AG09319 (cell line): ENCODE data around the gene SRRM4.
A peak's percentile ranks its signal among the peaks of the same experiment; 100 is the strongest.

ENCODE experiments used
- DNase-seq: peaks from one replicate; pipeline ENCODE4 v3.0.0-alpha.2; 2010; ENCODE audit warnings: low read depth; ENCODE audit errors: extremely low read depth
- CTCF ChIP-seq: IDR thresholded peaks from 2 replicates; pipeline ENCODE4 v1.5.1; 2011; ENCODE audit warnings: low read depth, mild to moderate bottlenecking, inconsistent platforms, low read length, moderate library complexity

SRRM4 gene

GRCh38 chr12:118964988-118965387 is 16.4 kb upstream of the SRRM4 start:
- no peak for TF ChIP-seq CTCF
- no peak for DNase-seq

GRCh38 chr12:118970856-118971255 is 10.5 kb upstream of the SRRM4 start:
- no peak for TF ChIP-seq CTCF

GRCh38 chr12:118972982-118973381 is 8.4 kb upstream of the SRRM4 start:
- DNase-seq: no peak
- no peak for TF ChIP-seq CTCF

More at GRCh38 chr12:118970856-118971255, 10.5 kb upstream of the SRRM4 start:
- DNase-seq: no peak

GRCh38 chr12:118979763-118980406 is 1.5 kb upstream of the SRRM4 start:
- no peak for DNase-seq

GRCh38 chr12:118980407-118981014 is 830 bp upstream of the SRRM4 start:
- no peak for TF ChIP-seq CTCF
- no peak for DNase-seq

More at GRCh38 chr12:118979763-118980406, 1.5 kb upstream of the SRRM4 start:
- peak; percentile 39 for TF ChIP-seq CTCF

GRCh38 chr12:118982302-118982701 is 961 bp downstream of the SRRM4 start:
- no peak for DNase-seq
- no peak for TF ChIP-seq CTCF

- DNase-seq: no peak
- TF ChIP-seq CTCF: no peak
Measured at GRCh38 chr12:118982984-118983761, 1.8 kb downstream of the SRRM4 start.
